HG02610 (cell line): ENCODE results near the gene PHAF1.
A peak's percentile ranks its signal among the peaks of the same experiment; 100 is the strongest.

Experiments
- ATAC-seq: cut with Tn5 transposase; IDR thresholded peaks from one replicate; pipeline ENCODE4 v1.9.1; 2021; ENCODE audit warnings: mild to moderate bottlenecking, moderate library complexity; ENCODE audit not compliant: unreplicated experiment

The PHAF1 gene

GRCh38 chr16:67162506-67163163 is 52.9 kb downstream of the PHAF1 start:
- ATAC-seq, result no peak

GRCh38 chr16:67163164-67163998 is 53.6 kb downstream of the PHAF1 start:
- ATAC-seq, result no peak

GRCh38 chr16:67163999-67164558 is 54.3 kb downstream of the PHAF1 start:
- ATAC-seq, result no peak

- ATAC-seq, result no peak
Observed at GRCh38 chr16:67164599-67165061, 54.9 kb downstream of the PHAF1 start, which contains the start of gene HSF4. HSF4 (plus strand) TSS chr16:67164745; CDS start chr16:67164812, 67 bp downstream.

GRCh38 chr16:67165121-67166078 is 55.7 kb downstream of the PHAF1 start:
- no peak for ATAC-seq

- ATAC-seq, result no peak
Observed at GRCh38 chr16:67166110-67166547, 56.4 kb downstream of the PHAF1 start.

GRCh38 chr16:67166598-67167168 is 56.9 kb downstream of the PHAF1 start:
- ATAC-seq, result no peak

- ATAC-seq, result no peak
Observed at GRCh38 chr16:67167588-67167987, 57.8 kb downstream of the PHAF1 start.

- no peak for ATAC-seq
Observed at GRCh38 chr16:67169011-67169451, 59.3 kb downstream of the PHAF1 start.

GRCh38 chr16:67169642-67170167 is 60.0 kb downstream of the PHAF1 start:
- no peak for ATAC-seq

GRCh38 chr16:67170168-67170948 is 60.6 kb downstream of the PHAF1 start, which contains the start of gene NOL3:
NOL3 (plus strand) TSS chr16:67170538.
- peak; percentile 37 for ATAC-seq

- no peak for ATAC-seq
Observed at GRCh38 chr16:67170949-67171649, 61.4 kb downstream of the PHAF1 start.

GRCh38 chr16:67173323-67173722 is 63.6 kb downstream of the PHAF1 start:
- no peak for ATAC-seq

GRCh38 chr16:67173808-67174705 is 64.3 kb downstream of the PHAF1 start:
- ATAC-seq, result peak; percentile 27

GRCh38 chr16:67174706-67175231 is 65.0 kb downstream of the PHAF1 start:
- ATAC-seq, result no peak

GRCh38 chr16:67176662-67177061 is 66.9 kb downstream of the PHAF1 start:
- ATAC-seq, result no peak
